T-helper 2 cell treated with Interferon-gamma antibody and Interleukin-4, amounts not matched to agents 5 μg/mL and 100 μg/mL, for 36 hours (primary cell): ENCODE results near the gene RAD51B.

ENCODE experiments used
- DNase-seq: peaks from one replicate; pipeline ENCODE4 v3.0.0; 2021; ENCODE audit warnings: low spot score
- H3K27ac Mint-ChIP-seq: one replicate; pipeline ENCODE4 v1.8.0; 2021; ENCODE audit warnings: mild to moderate bottlenecking, mixed read lengths
- H3K27me3 Mint-ChIP-seq: one replicate; pipeline ENCODE4 v1.8.0; 2021; ENCODE audit warnings: low read depth, mixed read lengths
- H3K36me3 Mint-ChIP-seq: one replicate; pipeline ENCODE4 v1.8.0; 2021; ENCODE audit warnings: low read depth, mixed read lengths
- H3K4me1 Mint-ChIP-seq: one replicate; pipeline ENCODE4 v1.8.0; 2021; ENCODE audit warnings: low read depth, mixed read lengths
- H3K4me3 Mint-ChIP-seq: one replicate; pipeline ENCODE4 v1.8.0; 2022; ENCODE audit warnings: mild to moderate bottlenecking, moderate library complexity, mixed read lengths
- H3K9me3 Mint-ChIP-seq: one replicate; pipeline ENCODE4 v1.8.0; 2021; ENCODE audit warnings: mixed read lengths

The RAD51B gene

DNA sequence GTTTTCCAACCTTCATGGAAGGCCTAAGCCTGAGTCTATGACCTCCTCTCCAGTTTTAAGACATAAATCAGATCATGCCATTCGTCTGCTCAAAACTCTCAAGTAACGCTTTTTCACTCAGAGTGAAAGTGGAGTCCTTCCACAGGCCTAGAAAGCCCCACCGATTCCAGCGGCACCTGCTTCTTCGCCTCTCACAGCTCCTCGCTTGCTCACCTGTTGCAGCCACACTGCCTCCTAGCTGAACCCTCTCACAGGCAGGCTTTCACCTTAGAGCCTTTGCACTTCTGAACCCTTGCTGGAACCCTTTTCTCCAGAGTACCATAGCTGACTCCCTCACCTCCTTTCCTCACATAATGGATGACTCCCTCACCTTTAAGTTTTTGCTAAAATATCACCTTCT, 672.2 kb downstream of the RAD51B start:
- Mint-ChIP-seq H3K27ac (no peak overlapping the region), H3K9me3 (no peaks in the 10 kb centered on the region), H3K36me3 (peaks cover 2% of the 10 kb centered on the region), H3K4me1 (peaks cover 9% of the 10 kb centered on the region), H3K27me3 (no peaks in the 10 kb centered on the region), H3K4me3 (no peak overlapping the region)
- no peak for DNase-seq

DNA sequence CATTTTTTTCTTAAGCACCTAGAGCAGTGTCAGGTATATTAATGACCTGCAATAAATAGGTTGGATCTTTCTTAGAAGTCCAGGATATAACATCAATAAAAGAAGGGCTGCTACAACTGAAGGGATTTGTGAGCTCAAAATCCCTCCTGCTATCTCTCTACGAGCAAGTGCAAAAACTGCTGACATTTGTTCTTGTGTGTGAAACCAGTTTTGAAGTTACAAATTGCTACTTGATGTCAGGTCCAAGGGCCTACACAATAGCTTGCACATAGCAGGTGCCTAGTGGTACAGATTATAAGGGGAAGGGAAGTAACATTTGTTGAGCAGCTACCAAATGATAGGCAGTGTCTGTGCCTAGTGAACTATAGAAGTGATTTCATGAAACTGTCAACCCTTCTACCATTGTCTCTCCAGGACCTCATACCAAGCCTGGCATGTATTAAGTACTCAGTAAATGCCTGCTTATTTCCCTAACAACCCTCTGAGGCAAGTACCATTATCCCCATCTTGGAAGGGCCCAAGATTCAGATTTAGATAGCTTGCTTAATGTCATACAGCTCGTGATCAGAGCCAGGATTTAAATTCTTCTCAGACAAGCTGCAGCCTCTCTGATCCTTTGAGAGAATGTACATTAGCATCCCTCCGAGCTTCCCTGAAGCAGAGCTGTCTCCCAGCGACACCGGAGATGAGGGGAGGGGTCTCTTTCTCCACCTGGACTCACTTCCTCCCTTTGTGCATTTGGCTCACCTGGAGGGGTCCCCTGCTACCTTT, 673.0 kb downstream of the RAD51B start:
- Mint-ChIP-seq H3K36me3 (no peaks in the 10 kb centered on the region), H3K9me3 (no peaks in the 10 kb centered on the region), H3K4me3 (no peak overlapping the region), H3K4me1 (peaks cover 5% of the 10 kb centered on the region), H3K27me3 (no peaks in the 10 kb centered on the region), H3K27ac (no peak overlapping the region)
- DNase-seq: no peak

DNA sequence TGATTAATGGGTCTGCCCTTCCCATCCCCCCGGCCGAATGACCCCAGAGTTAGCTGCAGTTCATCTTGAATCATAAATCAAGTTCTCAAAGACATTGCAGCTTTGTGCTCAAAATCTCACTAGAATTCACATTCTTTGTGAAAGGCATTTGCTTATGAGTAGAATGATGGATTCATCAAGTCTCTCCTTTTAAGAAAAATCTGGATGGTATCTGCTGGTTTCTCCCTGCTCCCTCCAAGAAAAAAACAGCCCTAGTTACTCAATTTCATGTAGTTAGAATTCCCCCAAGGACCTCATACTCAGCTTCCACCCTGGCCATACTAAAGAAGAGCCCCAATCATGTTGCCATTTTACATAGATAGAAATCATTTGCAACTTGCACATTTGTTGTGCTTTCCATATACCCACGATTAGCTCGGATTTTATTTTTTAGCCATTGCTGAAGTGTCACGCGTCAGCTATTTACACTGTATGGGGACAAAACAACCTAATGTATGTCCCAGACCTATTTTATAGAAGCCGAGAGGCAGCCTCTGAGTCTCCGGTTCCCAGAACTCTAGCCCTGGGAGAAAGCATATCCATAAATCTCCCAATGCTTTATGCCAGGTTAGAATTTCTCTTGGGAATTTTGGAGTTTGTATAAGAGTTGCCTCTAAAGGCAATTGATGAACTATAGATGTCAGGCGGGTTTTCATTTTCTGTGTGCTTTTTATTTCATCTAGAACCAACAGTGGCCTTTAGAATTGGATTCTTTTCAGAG, 673.8 kb downstream of the RAD51B start:
- no peak overlapping the region for H3K4me3 Mint-ChIP-seq
- no peaks in the 10 kb centered on the region for H3K36me3 Mint-ChIP-seq
- H3K4me1 Mint-ChIP-seq: peaks cover 3% of the 10 kb centered on the region
- H3K9me3 Mint-ChIP-seq: no peaks in the 10 kb centered on the region
- no peak overlapping the region for H3K27ac Mint-ChIP-seq
- no peaks in the 10 kb centered on the region for H3K27me3 Mint-ChIP-seq
- DNase-seq: no peak

DNA sequence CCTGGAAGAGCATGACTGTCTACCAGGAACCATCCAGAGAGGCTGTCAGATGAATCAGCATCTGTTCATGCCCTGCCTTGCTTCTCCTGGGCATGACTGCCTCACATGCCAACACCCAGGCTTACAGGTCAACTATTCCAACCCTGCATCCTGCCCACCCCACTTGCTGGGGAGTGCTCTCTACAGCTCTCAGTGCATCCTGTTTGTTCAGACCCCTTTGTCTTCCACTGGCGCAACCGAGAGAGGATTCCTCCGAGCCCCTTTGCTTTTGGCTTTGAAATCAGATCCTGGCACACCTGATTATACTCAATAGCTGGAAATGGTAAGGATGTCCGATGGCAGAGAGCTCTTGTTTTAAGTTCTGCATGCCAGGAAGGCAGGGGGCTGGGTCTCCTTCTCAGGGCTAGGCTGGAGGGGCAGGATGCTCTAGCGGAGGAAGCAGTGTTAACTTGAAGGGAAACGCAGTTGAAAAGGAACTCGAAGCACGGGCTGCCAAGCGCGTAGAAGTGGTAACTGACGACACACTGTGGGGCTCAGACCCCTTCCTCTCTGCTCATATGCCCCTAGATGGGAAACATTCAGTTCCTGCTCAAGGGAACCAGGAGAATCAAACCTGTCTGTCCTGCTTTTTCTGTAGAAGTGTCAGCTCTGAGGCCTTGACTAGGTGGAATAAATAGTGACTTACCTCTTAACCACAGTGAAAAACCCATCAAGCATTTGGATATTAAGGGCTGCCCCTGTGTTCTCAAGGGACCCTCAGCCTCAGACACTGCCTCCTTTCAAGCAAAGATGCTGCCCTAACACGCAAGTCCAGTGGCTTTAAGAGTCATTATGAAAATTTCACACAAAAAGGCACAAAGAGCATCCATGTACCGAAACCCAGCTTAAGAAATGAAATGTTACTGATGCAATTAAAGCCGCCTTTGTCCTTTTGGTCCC, 675.8 kb downstream of the RAD51B start:
- Mint-ChIP-seq H3K27ac (no peak overlapping the region), H3K36me3 (no peaks in the 10 kb centered on the region), H3K27me3 (no peaks in the 10 kb centered on the region), H3K4me3 (no peak overlapping the region), H3K4me1 (no peaks in the 10 kb centered on the region), H3K9me3 (no peaks in the 10 kb centered on the region)
- DNase-seq: no peak

DNA sequence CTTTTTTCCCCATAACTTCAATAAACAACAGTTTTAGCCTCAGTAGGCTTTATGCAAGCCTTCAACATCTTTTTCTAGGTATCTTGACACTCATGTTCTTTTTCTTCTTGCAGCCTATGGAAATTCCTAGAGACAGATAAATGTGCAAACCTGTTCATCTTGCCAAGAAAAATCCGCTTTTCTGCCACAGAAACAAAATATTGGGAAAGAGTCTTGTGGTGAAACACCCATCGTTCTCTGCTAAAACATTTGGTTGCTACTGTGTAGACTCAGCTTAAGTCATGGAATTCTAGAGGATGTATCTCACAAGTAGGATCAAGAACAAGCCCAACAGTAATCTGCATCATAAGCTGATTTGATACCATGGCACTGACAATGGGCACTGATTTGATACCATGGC, 677.4 kb downstream of the RAD51B start:
- no peak for DNase-seq
- no peaks in the 10 kb centered on the region for H3K36me3 Mint-ChIP-seq
- H3K27ac Mint-ChIP-seq: no peak overlapping the region
- no peaks in the 10 kb centered on the region for H3K27me3 Mint-ChIP-seq
- H3K9me3 Mint-ChIP-seq: no peaks in the 10 kb centered on the region
- no peaks in the 10 kb centered on the region for H3K4me1 Mint-ChIP-seq
- H3K4me3 Mint-ChIP-seq: no peak overlapping the region

DNA sequence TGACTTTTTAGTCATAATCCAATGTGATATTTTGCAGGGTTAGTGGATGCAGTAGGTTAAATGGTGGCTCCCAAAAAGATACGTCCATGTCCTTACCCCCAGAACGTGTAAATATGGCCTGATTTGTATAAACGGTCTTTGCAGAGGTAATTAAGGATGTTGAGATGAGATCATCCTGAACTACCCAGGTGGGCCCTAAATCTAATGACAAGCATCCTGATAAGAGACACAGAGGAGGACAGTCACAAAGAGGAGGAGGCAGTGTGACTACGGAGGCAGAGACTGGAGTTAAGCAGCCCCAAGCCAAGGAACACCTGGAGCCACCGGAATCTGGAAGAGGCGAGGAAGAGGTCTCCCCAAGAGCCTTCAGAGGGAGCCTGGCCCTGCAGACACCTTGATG, 679.9 kb downstream of the RAD51B start:
- Mint-ChIP-seq H3K4me3 (no peak overlapping the region), H3K27ac (no peak overlapping the region), H3K4me1 (no peaks in the 10 kb centered on the region), H3K27me3 (no peaks in the 10 kb centered on the region), H3K36me3 (no peaks in the 10 kb centered on the region), H3K9me3 (no peaks in the 10 kb centered on the region)
- DNase-seq: no peak

DNA sequence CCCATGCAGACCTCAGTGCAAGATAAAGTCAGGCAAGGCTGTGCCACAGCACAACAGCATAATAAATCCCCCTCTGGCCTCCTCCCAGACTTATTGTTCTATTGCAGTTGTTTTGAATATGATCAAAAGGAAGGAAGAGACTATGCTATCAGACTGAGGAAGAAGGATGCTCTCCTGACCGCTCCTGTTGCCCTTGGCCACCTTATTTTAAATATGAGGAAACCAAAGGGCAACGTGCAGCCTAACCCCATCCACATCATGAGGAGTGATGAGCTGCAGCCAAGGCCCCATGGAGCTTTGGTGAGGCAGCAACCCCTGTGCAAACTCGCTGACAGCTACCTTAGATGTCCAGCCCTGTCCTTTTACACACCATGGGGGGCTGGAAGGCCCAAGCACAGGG, 681.6 kb downstream of the RAD51B start:
- H3K36me3 Mint-ChIP-seq: no peaks in the 10 kb centered on the region
- H3K4me3 Mint-ChIP-seq: no peak overlapping the region
- no peaks in the 10 kb centered on the region for H3K9me3 Mint-ChIP-seq
- H3K27ac Mint-ChIP-seq: no peak overlapping the region
- no peaks in the 10 kb centered on the region for H3K4me1 Mint-ChIP-seq
- DNase-seq: no peak
- no peaks in the 10 kb centered on the region for H3K27me3 Mint-ChIP-seq

DNA sequence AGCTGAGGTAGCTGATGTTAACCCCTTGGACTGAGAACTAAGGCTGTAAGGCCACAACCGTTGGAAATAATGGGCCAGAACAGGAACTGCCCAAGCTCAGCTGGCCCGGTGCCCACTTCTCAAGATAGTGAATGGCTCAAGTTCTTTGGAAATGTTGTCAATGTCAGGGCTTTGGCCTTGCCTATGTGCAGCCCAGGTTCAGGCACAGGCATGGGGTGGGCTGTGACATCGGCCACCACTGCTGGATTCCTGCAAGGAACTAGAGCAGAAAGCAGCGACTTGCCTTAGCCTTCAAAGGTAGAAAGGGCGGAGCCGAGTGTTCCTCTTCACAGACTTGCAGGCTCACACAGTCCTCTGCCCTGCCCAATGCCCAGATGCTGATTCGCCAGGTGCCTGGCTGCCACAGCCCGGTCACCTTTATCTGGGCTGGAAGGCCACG, 682.1 kb downstream of the RAD51B start:
- Mint-ChIP-seq H3K27me3 (no peaks in the 10 kb centered on the region), H3K9me3 (no peaks in the 10 kb centered on the region), H3K27ac (no peak overlapping the region), H3K36me3 (no peaks in the 10 kb centered on the region), H3K4me1 (peaks cover 4% of the 10 kb centered on the region), H3K4me3 (no peak overlapping the region)
- DNase-seq: no peak

DNA sequence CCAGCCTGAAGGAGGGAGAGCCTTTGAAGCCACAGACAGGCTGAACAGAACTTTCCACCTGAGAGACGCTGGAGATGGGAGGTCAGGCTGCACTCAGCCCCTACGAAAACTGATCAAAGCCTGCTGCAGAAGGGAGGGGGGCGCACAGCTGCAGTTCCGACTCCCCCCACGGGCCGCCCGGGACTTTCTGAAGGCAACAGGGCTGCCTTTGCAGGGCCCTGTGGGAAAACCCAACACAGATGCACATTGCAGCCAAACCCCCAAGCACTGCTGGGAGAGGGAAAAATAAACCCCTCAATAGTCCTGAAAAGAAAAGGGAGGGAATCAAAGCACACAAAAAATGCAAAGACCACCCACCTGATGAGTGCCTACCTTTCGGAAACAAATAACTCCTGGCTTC, 682.7 kb downstream of the RAD51B start:
- no peak for DNase-seq
- Mint-ChIP-seq H3K4me1 (peaks cover 10% of the 10 kb centered on the region), H3K4me3 (no peak overlapping the region)

DNA sequence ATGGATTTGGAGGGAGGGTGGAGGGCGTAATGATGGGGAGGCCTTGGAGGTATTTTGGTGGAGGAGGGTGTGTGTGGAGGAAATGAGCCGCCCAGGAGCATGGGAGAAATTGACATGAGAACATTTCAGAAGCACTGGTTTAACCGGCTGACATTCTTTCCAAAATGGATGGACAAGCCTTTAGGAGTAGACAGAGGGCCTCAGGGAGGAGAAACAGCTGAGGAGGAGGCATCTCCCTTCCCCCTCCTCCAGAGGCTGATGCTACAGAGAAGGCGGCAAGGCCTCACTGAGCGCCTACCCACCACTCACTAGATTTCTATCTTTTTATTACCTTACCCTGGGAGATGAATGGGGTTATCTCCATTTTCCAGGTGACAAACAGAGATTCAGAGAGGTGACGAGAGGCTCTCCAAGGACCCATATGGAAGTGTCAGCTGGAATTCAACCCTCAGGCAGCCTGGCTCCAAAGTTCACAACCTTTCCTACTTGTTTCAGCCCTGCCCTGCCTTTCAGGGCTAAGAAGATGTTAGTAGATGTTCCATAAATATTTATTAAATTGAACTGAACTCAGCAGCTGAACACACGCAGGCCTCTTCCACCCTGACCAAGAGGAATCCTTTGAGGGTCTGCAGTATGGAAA, 683.7 kb downstream of the RAD51B start:
- Mint-ChIP-seq H3K27ac (no peak overlapping the region), H3K4me1 (peaks cover 17% of the 10 kb centered on the region), H3K36me3 (no peaks in the 10 kb centered on the region), H3K4me3 (no peak overlapping the region), H3K9me3 (no peaks in the 10 kb centered on the region), H3K27me3 (no peaks in the 10 kb centered on the region)
- no peak for DNase-seq

More for the DNA sequence above, 682.7 kb downstream of the RAD51B start:
- H3K27me3 Mint-ChIP-seq: no peaks in the 10 kb centered on the region
- no peak overlapping the region for H3K27ac Mint-ChIP-seq
- no peaks in the 10 kb centered on the region for H3K36me3 Mint-ChIP-seq
- no peaks in the 10 kb centered on the region for H3K9me3 Mint-ChIP-seq

DNA sequence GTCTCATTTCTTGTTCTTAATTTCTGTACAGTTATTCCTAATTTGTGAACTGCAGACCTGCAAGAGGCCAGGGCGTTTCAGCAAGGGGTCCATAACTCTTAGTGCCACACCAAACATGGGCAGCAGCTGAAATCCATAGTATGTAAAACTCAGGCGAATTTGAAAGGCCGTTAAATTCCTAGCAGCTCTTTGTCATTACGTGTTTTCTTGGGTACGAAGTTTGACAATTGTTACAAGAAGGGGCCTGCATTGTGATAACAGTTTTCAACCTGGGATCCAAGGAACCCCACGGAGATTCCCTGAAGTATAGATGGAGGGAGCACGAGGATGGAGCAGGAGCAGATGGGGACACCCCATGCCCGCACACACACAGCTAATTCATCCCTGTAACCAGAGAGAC, 685.3 kb downstream of the RAD51B start:
- H3K4me1 Mint-ChIP-seq: peaks cover 17% of the 10 kb centered on the region
- H3K9me3 Mint-ChIP-seq: no peaks in the 10 kb centered on the region

DNA sequence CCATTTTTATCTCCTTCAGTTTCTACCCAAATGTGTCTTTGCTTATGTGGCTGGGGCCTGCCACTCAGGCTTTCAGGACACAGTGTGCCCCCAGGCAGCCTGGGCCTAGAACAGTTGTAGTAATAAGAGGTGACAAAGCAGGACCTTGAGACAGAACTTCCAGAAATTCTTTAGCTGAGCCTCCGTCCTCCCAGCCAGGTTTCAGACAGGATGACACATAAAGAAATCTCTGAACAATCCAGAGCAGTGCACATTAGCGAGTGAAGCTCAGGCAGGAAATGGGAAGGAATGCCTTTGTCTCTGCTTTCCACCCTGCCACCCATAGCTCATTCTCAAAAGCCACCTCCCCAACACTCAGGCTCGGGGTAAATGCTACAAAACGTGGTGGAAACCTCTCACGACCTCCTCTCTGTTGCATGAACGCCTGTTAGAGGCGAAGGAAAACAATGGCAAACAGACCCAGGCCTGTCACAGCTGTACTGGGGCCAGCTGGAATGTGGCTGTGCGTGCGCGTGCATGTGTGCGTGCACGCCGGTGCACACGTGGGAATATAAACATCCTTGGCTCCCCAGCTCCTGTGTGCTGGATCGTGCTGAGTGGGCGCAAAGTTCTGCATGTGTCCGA, 686.6 kb downstream of the RAD51B start:
- Mint-ChIP-seq H3K27me3 (no peaks in the 10 kb centered on the region), H3K4me1 (peaks cover 17% of the 10 kb centered on the region)

More for the DNA sequence above, 685.3 kb downstream of the RAD51B start:
- Mint-ChIP-seq H3K36me3 (no peaks in the 10 kb centered on the region), H3K4me3 (no peak overlapping the region), H3K27me3 (no peaks in the 10 kb centered on the region), H3K27ac (no peak overlapping the region)
- DNase-seq: no peak

More for the DNA sequence above, 686.6 kb downstream of the RAD51B start:
- Mint-ChIP-seq H3K9me3 (no peaks in the 10 kb centered on the region), H3K27ac (no peak overlapping the region), H3K4me3 (no peak overlapping the region), H3K36me3 (no peaks in the 10 kb centered on the region)
- DNase-seq: no peak
